ENCODE results near the gene HKDC1.
"Not testable (repeated sequence)": the region's sequence is repeated elsewhere in the genome, so short reads cannot be mapped to it uniquely, and the experiment has no call there.

HKDC1 gene, protein sequence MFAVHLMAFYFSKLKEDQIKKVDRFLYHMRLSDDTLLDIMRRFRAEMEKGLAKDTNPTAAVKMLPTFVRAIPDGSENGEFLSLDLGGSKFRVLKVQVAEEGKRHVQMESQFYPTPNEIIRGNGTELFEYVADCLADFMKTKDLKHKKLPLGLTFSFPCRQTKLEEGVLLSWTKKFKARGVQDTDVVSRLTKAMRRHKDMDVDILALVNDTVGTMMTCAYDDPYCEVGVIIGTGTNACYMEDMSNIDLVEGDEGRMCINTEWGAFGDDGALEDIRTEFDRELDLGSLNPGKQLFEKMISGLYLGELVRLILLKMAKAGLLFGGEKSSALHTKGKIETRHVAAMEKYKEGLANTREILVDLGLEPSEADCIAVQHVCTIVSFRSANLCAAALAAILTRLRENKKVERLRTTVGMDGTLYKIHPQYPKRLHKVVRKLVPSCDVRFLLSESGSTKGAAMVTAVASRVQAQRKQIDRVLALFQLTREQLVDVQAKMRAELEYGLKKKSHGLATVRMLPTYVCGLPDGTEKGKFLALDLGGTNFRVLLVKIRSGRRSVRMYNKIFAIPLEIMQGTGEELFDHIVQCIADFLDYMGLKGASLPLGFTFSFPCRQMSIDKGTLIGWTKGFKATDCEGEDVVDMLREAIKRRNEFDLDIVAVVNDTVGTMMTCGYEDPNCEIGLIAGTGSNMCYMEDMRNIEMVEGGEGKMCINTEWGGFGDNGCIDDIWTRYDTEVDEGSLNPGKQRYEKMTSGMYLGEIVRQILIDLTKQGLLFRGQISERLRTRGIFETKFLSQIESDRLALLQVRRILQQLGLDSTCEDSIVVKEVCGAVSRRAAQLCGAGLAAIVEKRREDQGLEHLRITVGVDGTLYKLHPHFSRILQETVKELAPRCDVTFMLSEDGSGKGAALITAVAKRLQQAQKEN

DNA sequence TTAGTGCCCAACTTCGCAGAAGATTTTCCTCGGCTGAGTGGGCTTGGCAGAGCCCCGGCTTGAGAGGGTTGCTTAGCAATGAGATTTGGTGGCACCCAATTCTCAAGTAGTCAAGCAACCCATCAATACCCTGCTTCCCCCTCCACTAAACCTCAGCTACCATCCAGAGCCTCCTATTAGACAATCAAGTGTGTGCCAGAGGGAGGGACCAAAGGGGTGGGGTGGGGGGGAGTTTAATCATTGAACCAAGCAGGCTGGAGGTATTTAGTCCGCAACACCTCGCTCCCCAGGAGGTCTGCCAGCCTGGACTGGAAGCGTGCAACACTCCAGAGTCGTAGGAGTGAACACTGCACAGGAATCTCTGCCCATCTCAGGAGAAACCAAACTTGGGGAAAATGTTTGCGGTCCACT lies at the start of gene HKDC1:
TSS of gene HKDC1 (plus strand) at position 292 of the 411 bp plus-strand sequence. CDS start at position 396, 104 bp downstream.
- DNase-seq (ENCODE audit: low read depth) = no peak

DNA sequence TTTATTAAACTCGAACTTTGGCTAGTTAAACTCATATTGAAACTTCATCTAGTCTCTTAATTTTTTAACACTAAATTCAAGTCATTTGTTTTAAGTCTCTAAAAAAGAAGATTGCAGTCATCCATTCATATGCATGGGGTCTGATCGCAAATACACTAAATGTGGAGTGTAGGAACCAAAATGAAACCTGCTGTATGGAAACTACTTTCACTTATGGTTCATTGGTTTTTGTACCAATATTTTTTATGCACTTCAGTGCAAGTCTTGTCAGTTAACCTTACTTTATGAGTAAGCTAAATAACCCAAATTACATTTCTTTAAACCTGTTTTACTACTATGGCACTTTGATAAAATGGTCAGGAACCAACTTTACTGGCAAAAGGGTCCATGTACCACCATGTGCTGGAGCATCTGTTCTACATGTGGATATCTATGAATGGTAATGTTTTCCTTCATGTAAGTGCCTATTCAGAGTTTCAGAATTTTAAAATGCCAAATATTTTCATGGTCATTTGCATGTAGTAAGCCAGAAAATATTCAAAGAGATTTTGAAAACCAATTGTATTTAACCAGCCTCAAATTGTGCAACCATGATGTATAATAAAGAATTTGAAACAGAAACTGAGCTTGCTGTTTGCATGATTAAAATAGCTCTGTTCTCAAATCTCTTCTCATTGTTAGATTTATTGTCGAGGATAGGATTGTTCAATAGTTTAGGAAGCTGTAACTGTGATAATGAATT lies 47.7 kb upstream of the HKDC1 start:
- no peak for DNase-seq (ENCODE audit: low read depth)

DNA sequence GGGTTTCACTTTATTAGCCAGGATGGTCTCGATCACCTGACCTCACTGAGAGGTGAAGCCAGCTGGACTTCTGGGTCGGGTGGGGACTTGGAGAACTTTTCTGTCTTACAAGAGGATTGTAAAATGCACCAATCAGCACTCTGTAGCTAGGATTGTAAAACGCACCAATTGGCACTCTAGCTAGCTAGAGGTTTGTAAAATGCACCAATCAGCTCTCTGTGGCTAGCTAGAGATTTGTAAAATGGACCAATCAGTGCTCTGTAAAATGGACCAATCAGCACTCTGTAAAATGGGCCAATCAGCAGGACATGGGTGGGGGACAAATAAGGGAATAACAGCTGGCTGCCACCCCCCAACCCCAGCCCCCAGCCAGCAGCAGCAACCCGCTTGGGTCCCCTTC lies 44.8 kb upstream of the HKDC1 start:
- DNase-seq (ENCODE audit: low read depth) = not testable (repeated sequence)

DNA sequence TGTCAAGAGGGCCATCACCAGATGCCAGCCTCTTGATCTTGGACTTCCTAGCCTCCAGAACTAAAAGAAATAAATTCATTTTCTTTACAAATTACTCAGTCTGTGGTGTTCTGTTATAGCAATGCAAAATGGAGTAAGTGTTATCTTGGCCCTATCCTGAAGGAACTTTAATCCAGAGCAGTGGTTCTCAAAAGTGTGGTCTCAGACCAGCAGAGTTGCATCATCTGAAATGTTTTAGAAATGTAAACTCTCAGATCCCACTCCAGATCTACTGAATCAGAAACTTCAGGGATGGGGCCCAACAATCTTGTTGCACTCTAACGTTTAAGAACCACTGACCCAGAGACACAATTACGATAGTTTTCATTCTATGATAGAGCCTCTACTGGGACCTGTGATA lies 43.3 kb upstream of the HKDC1 start:
- DNase-seq (ENCODE audit: low read depth) = no peak

DNA sequence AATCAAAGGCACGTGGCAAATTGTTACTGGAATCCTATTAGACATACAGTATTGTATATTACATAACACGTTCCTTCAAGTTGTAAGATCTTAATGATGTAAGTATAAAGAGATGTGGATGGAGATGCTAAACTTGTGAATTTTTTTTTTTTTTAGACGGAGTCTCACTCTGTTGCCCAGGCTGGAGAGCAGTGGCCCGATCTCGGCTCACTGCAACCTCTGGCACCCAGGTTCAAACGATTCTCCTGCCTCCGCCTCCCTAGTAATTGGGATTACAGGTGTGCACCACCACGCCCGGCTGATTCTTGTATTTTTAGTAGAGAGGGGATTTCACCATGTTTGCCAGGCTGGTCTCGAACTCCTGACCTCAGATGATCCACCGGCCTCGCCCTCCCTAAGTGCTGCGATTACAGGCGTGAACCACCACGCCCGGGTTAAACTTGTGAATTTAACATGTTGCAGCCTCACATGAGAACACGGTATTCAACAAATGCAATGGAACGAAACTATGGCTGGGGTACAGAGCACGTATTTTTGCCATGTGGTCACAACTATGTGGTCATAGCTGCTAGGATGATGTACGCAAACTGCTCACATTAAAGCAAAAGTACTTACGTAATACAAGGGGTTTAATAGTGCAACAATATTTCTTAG lies 40.9 kb upstream of the HKDC1 start:
- DNase-seq (ENCODE audit: low read depth) = no peak

DNA sequence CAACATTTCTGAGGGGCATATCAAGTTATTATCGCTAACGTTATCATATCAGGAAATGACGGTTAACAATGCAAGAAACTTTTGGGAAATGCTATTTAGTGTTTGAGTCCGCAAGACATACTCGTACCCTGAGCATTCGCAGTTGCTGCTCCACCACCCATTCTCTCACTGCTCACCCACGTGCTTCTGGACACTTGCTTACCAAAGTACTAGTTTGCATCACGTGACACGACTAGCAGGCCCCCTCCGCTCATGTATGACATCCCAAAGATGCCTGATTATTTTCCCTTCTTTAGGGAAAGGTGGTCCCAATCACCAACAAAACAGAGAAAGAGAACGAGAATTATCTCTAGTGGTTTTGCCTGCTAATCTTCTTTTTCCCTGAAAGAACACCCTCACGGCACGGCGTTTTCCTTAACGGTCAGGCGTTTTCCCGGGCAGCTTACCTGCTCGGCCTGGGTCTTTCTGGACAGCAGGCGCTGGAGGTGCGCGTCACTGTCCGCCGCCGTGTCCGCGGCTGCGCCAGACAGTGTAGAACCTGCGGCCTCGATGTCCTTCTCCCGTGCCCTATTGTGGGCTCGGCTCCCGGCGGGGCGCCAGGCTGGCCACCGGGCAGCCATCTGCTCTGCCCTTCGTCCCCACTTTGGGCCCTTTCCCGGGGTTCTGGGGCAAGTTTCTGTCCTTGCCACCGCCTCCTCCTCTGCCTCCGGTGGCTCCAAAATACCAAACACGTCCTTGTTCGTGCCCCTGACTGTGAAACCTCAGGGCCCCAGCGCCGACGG lies 40.2 kb upstream of the HKDC1 start, which contains the start of gene SUPV3L1:
TSS of gene SUPV3L1 (plus strand) at position 492 of the 782 bp plus-strand sequence. CDS start at position 550, 58 bp downstream.
- peak; percentile 96 for DNase-seq (ENCODE audit: low read depth)

DNA sequence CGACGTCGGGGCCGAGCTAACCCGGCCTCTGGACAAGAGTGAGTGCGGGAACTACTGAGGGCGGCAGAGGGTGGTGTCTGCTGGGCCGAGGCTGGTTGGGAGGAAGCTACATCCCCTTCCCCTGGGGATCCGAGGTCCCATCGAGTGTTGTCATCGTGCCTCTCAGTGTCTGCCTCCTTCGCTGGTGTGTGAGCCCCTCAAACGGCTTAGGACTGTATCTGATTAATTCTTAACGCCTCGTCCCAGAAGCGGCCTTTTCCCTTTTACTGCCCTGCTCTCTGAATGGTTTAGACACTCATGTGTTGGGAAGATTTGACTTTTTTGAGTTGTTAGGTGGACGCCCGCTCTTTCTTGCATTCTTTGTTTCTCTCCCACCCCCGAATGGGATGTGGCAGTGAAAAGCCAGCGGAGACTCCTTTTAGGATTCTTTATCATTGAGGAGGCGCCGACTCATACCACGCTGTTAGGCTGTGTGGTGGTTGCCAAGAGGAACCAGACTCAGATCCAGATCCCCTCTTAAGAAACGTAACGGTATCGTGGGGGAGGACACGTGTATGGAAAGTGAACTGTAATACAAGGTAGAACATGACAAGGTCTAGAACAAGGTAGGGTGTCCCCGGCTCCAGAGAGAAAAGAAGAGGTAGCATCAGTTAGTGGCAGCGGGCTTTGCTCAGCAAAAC lies 39.5 kb upstream of the HKDC1 start:
- no peak for DNase-seq (ENCODE audit: low read depth)

DNA sequence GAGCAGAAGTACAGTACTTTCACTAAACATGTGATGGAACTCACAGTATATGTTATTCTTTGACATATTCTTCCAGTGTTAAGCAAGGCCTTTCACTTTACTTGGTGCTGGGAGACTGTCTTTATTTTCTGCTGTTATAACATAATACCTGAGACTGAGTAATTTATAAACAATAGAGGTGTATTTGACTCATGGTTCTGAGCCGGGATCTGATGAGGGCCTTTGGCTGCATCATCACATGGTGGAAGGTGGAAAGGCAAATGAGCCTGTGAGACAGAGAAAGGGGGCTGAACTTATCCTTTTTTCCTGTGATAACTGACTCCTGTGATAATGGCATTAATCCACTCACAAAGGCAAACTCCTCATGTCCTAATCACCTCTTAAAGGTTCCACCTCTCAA lies 38.7 kb upstream of the HKDC1 start:
- DNase-seq (ENCODE audit: low read depth) = no peak

DNA sequence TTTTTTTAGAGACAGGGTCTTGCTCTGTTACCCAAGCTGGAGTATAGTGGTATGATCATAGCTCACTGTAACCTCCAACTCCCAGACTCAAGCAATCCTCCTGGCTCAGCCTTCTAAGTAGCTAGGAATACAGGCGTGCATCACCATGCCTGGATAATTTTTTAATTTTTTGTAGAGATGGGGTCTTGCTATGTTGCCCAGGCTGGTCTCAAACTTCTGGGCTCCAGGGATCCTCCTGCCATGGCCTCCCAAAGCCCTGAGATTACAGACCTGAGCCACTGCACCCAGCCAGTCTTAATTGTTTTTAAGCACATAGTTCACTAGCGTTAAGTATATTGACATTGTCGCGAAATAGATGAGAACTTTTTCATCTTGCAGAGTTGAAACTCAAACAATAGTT lies 38.1 kb upstream of the HKDC1 start:
- no peak for DNase-seq (ENCODE audit: low read depth)

DNA sequence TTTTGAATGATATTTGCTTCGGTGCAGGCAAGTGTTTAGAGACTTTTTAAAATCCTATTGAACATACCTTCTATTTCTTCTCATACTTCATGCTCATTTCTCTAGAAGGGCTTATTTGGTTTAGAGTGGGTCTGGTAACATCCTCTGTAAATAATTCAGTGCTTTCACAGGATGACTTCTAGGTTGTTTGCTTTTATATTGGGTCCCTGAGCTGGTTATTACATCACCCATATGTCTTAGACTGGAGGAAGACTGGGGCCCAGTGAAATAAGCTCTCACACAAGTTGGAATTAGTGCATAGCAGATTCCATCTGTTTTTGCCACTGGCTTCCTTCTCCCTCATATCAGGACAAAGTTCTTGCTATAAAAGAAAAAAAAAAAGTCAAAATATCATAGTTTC lies 33.6 kb upstream of the HKDC1 start:
- no peak for DNase-seq (ENCODE audit: low read depth)

DNA sequence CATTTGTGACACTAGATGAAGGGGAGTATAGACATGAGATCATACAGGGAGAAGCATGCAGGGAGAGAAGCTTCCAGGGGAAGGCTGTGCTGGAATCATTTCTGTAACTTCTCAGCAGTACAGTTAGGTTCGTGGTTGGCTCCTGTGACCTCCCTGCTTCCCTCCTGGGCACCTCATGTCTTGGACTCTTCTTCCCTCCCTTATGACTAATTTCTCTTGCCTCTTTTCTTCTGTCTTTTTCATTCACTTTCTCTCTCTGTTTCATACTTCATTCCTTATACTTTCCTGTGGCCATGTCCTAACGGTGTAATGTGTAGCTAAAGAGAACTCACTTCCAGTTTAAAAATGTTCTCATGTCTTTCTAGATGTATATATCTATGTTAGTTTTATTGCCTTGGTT lies 19.1 kb upstream of the HKDC1 start:
- DNase-seq (ENCODE audit: low read depth) = no peak

DNA sequence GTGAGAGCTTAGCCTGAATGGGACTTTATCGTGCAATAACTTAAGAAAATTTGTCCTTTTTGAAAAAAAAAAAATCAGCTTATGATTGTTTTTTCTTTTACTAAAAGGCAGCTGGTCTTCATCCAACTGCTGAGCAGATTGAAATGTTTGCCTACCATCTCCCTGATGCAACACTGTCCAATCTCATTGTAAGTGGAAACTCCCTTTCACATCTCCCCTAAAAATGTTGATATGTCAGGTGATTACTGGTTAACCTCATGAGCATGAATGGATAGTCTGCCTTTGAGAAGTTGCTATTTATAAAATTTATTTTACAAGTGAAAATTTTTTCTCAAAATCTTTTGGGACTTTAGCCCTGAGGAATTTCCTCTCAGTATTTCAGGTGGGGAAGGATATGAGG lies 17.8 kb upstream of the HKDC1 start:
- DNase-seq (ENCODE audit: low read depth) = no peak

DNA sequence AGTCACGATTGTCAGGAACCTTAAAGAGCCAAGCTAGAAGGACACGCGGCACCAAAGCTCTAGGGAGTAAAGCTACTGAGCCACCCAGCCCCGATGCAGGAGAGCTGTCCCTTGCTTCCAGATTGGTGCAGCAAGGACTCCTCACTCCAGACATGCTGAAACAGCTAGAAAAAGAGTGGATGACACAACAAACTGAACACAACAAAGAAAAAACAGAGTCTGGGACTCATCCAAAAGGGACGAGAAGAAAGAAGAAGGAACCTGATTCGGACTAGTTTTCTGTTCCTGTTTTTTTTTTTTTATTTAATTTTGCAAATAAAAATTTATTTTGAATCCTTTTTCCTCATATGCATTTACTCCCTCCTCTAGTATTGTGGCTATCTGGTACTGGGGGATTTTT lies 11.4 kb upstream of the HKDC1 start:
- no peak for DNase-seq (ENCODE audit: low read depth)

DNA sequence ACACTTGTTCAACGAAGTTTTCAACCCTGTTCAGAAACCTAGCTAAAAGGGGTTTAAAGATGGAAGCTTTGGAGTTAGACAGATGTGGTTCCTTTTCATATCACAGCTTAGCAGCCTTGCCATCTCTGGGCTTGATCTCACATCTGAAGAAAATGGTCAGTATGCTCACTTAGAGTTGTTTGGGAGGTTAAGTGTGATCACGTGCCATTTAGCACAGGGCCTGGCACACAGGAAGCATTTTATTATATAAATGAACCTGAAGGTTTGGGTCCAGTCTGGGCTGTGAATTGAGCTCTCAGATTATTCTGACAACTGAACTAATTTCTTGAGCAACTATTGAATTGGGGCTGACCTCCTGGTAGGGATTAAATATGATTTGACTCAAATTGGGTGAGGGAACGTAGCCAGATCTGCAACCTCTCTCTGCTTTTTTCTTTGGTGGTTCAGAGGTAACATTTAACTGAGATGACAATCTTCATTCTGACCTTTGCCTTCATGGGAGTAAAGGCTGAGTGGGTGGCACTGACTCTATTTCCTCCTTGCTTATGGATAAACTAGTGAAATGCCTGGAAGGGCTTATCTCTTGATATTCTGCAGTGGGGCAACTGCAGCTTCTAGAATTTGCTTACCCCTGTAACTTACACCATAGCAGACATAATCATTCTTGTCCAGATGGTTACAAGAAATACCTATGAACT lies 10.2 kb upstream of the HKDC1 start:
- DNase-seq (ENCODE audit: low read depth) = no peak

DNA sequence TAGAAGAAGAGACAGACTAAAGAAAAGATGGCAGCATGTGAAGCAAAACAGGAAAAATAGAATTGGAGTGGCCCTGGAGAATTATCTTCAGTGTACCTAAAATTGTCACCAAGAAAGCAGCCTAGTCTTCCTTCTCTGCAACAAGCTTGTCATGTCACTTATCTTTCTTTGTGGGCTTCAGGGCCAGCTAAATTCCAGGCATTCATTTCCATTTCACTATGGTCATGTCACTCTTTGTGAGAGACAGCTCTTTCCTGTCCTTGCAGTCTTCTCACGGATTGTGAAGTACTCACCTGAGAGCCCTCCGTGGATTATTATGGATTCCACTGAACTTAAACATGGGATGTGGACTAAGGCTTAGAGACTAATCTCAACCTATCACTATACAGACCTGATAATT lies 9.0 kb upstream of the HKDC1 start:
- no peak for DNase-seq (ENCODE audit: low read depth)

DNA sequence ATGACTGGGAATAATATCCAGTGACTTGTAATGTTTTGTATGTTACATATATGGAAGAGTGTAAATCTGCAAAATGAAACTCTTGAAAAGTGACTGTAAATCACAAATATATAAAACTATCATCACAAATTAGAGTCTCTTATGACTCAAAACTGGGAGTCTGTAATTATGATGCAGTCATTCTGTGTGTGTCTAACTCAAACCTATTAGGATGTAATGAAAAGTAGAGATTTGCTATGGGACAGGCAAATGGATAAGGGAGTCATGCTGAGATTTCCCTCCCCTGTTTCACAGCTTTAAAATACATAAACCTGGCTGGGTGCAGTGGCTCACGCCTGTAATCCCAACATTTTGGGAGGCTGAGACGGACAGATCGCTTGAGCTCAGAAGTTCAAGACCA lies 8.6 kb upstream of the HKDC1 start:
- no peak for DNase-seq (ENCODE audit: low read depth)

DNA sequence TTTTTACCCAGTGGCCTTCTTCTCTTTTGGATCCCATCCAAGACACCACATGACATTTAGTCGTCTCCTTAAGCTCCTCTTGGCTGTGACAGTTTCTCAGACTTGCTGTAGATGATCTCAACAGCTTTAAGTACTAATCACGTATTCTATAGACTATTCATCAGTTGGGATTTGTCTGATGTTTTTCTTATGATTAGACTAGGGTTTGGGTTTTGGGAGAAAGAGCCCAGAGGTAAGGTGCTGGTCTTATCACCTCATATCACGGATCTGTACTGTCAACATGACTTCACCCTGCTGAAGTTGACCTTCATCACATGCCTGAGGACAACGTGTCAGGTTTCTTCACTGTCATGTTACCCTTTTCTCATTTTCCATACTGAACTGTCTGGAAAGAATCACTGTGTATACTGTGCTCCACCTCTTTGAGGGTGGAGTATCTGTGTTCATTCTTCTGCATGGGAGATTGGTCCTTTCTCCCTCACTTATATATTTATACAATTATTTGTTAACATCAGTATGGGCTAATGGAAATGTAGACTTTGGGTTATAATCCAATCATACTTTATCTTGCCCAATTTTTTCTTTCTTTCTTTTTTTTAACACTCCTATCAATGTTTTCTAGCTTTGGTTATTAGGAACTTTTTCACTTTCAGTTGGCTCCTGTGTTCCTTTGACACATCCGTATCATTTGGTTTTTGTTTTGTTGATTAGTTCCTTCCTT lies 6.4 kb upstream of the HKDC1 start:
- DNase-seq (ENCODE audit: low read depth) = no peak

DNA sequence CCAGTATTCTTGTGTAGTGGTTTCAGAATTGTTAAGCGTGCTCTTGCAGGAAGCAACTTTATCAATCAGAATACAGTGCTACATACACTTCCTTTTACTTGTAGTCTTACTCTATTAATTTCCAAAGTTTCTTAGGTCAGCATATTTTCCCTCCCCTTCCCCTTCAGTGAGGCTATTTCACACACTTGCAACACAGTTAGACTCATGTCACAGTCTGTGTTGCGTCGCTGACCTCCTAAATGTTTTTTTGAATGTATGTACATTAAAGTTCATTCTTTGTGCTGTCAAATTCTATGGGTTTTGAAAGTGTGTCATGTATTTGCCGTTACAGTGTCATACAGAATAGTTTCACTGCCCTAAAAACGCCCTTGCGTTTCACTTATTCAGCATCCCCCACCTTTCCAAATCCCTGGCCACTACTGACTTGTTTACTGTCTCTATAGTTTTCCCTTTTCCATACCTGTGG lies 5.4 kb upstream of the HKDC1 start:
- no peak for DNase-seq (ENCODE audit: low read depth)
